ENCODE data around the gene CLPSL1.

The CLPSL1 gene

GRCh38 chr6:35747877-35748276 is 32.9 kb upstream of the CLPSL1 start:
- H3K4me1 Mint-ChIP-seq (ENCODE audit: low read depth): no peaks in the 10 kb centered on the region

GRCh38 chr6:35750557-35750956 is 30.3 kb upstream of the CLPSL1 start:
- no peak for DNase-seq (ENCODE audit: low spot score)
- H3K4me3 Mint-ChIP-seq: no peak overlapping the region
- H3K4me1 Mint-ChIP-seq (ENCODE audit: low read depth): peaks cover 2% of the 10 kb centered on the region
- H3K36me3 Mint-ChIP-seq (ENCODE audit: low read depth): no peaks in the 10 kb centered on the region
- H3K9me3 Mint-ChIP-seq: peaks cover 8% of the 10 kb centered on the region
- no peak overlapping the region for H3K27ac Mint-ChIP-seq
- no peaks in the 10 kb centered on the region for H3K27me3 Mint-ChIP-seq (ENCODE audit: low read depth)

More at GRCh38 chr6:35747877-35748276, 32.9 kb upstream of the CLPSL1 start:
- H3K4me3 Mint-ChIP-seq: no peak overlapping the region
- no peaks in the 10 kb centered on the region for H3K36me3 Mint-ChIP-seq (ENCODE audit: low read depth)
- DNase-seq (ENCODE audit: low spot score): no peak
- no peaks in the 10 kb centered on the region for H3K27me3 Mint-ChIP-seq (ENCODE audit: low read depth)
- peaks cover 8% of the 10 kb centered on the region for H3K9me3 Mint-ChIP-seq
- no peak overlapping the region for H3K27ac Mint-ChIP-seq

GRCh38 chr6:35751594-35751993 is 29.2 kb upstream of the CLPSL1 start:
- Mint-ChIP-seq H3K27me3 (ENCODE audit: low read depth) (no peaks in the 10 kb centered on the region), H3K27ac (no peak overlapping the region), H3K9me3 (peaks cover 8% of the 10 kb centered on the region), H3K4me3 (no peak overlapping the region), H3K36me3 (ENCODE audit: low read depth) (no peaks in the 10 kb centered on the region), H3K4me1 (ENCODE audit: low read depth) (peaks cover 2% of the 10 kb centered on the region)
- DNase-seq (ENCODE audit: low spot score): peak; percentile 35

GRCh38 chr6:35752330-35752729 is 28.5 kb upstream of the CLPSL1 start:
- Mint-ChIP-seq H3K27me3 (ENCODE audit: low read depth) (peaks cover 1% of the 10 kb centered on the region), H3K4me3 (no peak overlapping the region), H3K9me3 (peaks cover 7% of the 10 kb centered on the region), H3K4me1 (ENCODE audit: low read depth) (peaks cover 2% of the 10 kb centered on the region), H3K36me3 (ENCODE audit: low read depth) (no peaks in the 10 kb centered on the region), H3K27ac (no peak overlapping the region)
- no peak for DNase-seq (ENCODE audit: low spot score)

- Mint-ChIP-seq H3K27ac (no peak overlapping the region), H3K4me1 (ENCODE audit: low read depth) (peaks cover 2% of the 10 kb centered on the region), H3K9me3 (no peaks in the 10 kb centered on the region), H3K36me3 (ENCODE audit: low read depth) (no peaks in the 10 kb centered on the region), H3K27me3 (ENCODE audit: low read depth) (peaks cover 2% of the 10 kb centered on the region), H3K4me3 (no peak overlapping the region)
- no peak for DNase-seq (ENCODE audit: low spot score)
Measured at GRCh38 chr6:35754452-35755277, 26.2 kb upstream of the CLPSL1 start.

- no peak for DNase-seq (ENCODE audit: low spot score)
- no peak overlapping the region for H3K27ac Mint-ChIP-seq
- peaks cover 7% of the 10 kb centered on the region for H3K27me3 Mint-ChIP-seq (ENCODE audit: low read depth)
- no peaks in the 10 kb centered on the region for H3K9me3 Mint-ChIP-seq
- H3K36me3 Mint-ChIP-seq (ENCODE audit: low read depth): no peaks in the 10 kb centered on the region
- H3K4me1 Mint-ChIP-seq (ENCODE audit: low read depth): peaks cover 2% of the 10 kb centered on the region
- no peak overlapping the region for H3K4me3 Mint-ChIP-seq
Measured at GRCh38 chr6:35755278-35755924, 25.4 kb upstream of the CLPSL1 start.

- Mint-ChIP-seq H3K4me3 (no peak overlapping the region), H3K36me3 (ENCODE audit: low read depth) (no peaks in the 10 kb centered on the region), H3K27me3 (ENCODE audit: low read depth) (peaks cover 22% of the 10 kb centered on the region), H3K9me3 (no peaks in the 10 kb centered on the region), H3K4me1 (ENCODE audit: low read depth) (peaks cover 2% of the 10 kb centered on the region), H3K27ac (no peak overlapping the region)
- DNase-seq (ENCODE audit: low spot score): no peak
Measured at GRCh38 chr6:35757456-35758123, 23.2 kb upstream of the CLPSL1 start.

- Mint-ChIP-seq H3K27ac (no peak overlapping the region), H3K4me1 (ENCODE audit: low read depth) (no peaks in the 10 kb centered on the region), H3K27me3 (ENCODE audit: low read depth) (peaks cover 38% of the 10 kb centered on the region), H3K36me3 (ENCODE audit: low read depth) (no peaks in the 10 kb centered on the region), H3K4me3 (no peak overlapping the region), H3K9me3 (no peaks in the 10 kb centered on the region)
- no peak for DNase-seq (ENCODE audit: low spot score)
Measured at GRCh38 chr6:35759426-35759825, 21.4 kb upstream of the CLPSL1 start.

- Mint-ChIP-seq H3K36me3 (ENCODE audit: low read depth) (no peaks in the 10 kb centered on the region), H3K27me3 (ENCODE audit: low read depth) (peaks cover 46% of the 10 kb centered on the region), H3K9me3 (no peaks in the 10 kb centered on the region)
Measured at GRCh38 chr6:35765739-35766138, 15.1 kb upstream of the CLPSL1 start.

GRCh38 chr6:35769211-35769610 is 11.6 kb upstream of the CLPSL1 start:
- Mint-ChIP-seq H3K27ac (no peak overlapping the region), H3K36me3 (ENCODE audit: low read depth) (no peaks in the 10 kb centered on the region), H3K9me3 (no peaks in the 10 kb centered on the region), H3K4me3 (no peak overlapping the region), H3K27me3 (ENCODE audit: low read depth) (peaks cover 21% of the 10 kb centered on the region), H3K4me1 (ENCODE audit: low read depth) (no peaks in the 10 kb centered on the region)
- DNase-seq (ENCODE audit: low spot score): no peak

More at GRCh38 chr6:35765739-35766138, 15.1 kb upstream of the CLPSL1 start:
- H3K4me3 Mint-ChIP-seq: no peak overlapping the region
- H3K4me1 Mint-ChIP-seq (ENCODE audit: low read depth): no peaks in the 10 kb centered on the region
- DNase-seq (ENCODE audit: low spot score): no peak
- H3K27ac Mint-ChIP-seq: no peak overlapping the region

- no peak for DNase-seq (ENCODE audit: low spot score)
- Mint-ChIP-seq H3K4me1 (ENCODE audit: low read depth) (peaks cover 4% of the 10 kb centered on the region), H3K4me3 (no peak overlapping the region)
Measured at GRCh38 chr6:35771343-35771627, 9.5 kb upstream of the CLPSL1 start.

GRCh38 chr6:35774116-35774794 is 6.6 kb upstream of the CLPSL1 start:
- H3K4me3 Mint-ChIP-seq: no peak overlapping the region
- peaks cover 6% of the 10 kb centered on the region for H3K4me1 Mint-ChIP-seq (ENCODE audit: low read depth)
- H3K27ac Mint-ChIP-seq: no peak overlapping the region
- DNase-seq (ENCODE audit: low spot score): no peak
- H3K9me3 Mint-ChIP-seq: no peaks in the 10 kb centered on the region
- H3K36me3 Mint-ChIP-seq (ENCODE audit: low read depth): no peaks in the 10 kb centered on the region
- peaks cover 31% of the 10 kb centered on the region for H3K27me3 Mint-ChIP-seq (ENCODE audit: low read depth)

More at GRCh38 chr6:35771343-35771627, 9.5 kb upstream of the CLPSL1 start:
- Mint-ChIP-seq H3K27ac (no peak overlapping the region), H3K36me3 (ENCODE audit: low read depth) (no peaks in the 10 kb centered on the region), H3K9me3 (no peaks in the 10 kb centered on the region), H3K27me3 (ENCODE audit: low read depth) (peaks cover 24% of the 10 kb centered on the region)

GRCh38 chr6:35775031-35775430 is 5.8 kb upstream of the CLPSL1 start:
- H3K4me1 Mint-ChIP-seq (ENCODE audit: low read depth): peaks cover 6% of the 10 kb centered on the region
- peaks cover 31% of the 10 kb centered on the region for H3K27me3 Mint-ChIP-seq (ENCODE audit: low read depth)
- H3K9me3 Mint-ChIP-seq: no peaks in the 10 kb centered on the region
- H3K27ac Mint-ChIP-seq: no peak overlapping the region
- no peaks in the 10 kb centered on the region for H3K36me3 Mint-ChIP-seq (ENCODE audit: low read depth)
- DNase-seq (ENCODE audit: low spot score): no peak
- H3K4me3 Mint-ChIP-seq: no peak overlapping the region

Data from T-helper 2 cell treated with Interferon-gamma antibody and Interleukin-4, amounts not matched to agents 5 μg/mL and 100 μg/mL, for 36 hours (primary cell).